Raji (cell line): ENCODE results near the gene PDE4A.

Experiments used
- POLR2A ChIP-seq: IDR thresholded peaks from 2 replicates; pipeline ENCODE4 v1.6.1; 2011; ENCODE audit warnings: low read depth, low read length, control low read depth; ENCODE audit not compliant: insufficient read depth

PDE4A gene

GRCh38 chr19:10418485-10419199, 1.7 kb upstream of the PDE4A start:
- TF ChIP-seq POLR2A: no peak; the same call in 1 of the 2 replicates

- TF ChIP-seq POLR2A: no peak
Measured at GRCh38 chr19:10419200-10419645, 1.1 kb upstream of the PDE4A start.

GRCh38 chr19:10419646-10420443, 493 bp upstream of the PDE4A start:
- peak; percentile 70 for TF ChIP-seq POLR2A

GRCh38 chr19:10421240-10422045, 1.1 kb downstream of the PDE4A start:
- TF ChIP-seq POLR2A: no peak

GRCh38 chr19:10422046-10422461, 1.7 kb downstream of the PDE4A start:
- no peak for TF ChIP-seq POLR2A

- no peak for TF ChIP-seq POLR2A
Measured at GRCh38 chr19:10422846-10423245, 2.5 kb downstream of the PDE4A start.

- no peak for TF ChIP-seq POLR2A
Measured at GRCh38 chr19:10424011-10424637, 3.8 kb downstream of the PDE4A start.

GRCh38 chr19:10427169-10427568, 6.8 kb downstream of the PDE4A start:
- no peak for TF ChIP-seq POLR2A

GRCh38 chr19:10428996-10429381, 8.7 kb downstream of the PDE4A start:
- TF ChIP-seq POLR2A: no peak

- no peak for TF ChIP-seq POLR2A
Measured at GRCh38 chr19:10430505-10431253, 10.3 kb downstream of the PDE4A start.

- no peak for TF ChIP-seq POLR2A
Measured at GRCh38 chr19:10431254-10431942, 11.1 kb downstream of the PDE4A start.

GRCh38 chr19:10431943-10432735, 11.8 kb downstream of the PDE4A start:
- no peak for TF ChIP-seq POLR2A

GRCh38 chr19:10432736-10433130, 12.4 kb downstream of the PDE4A start:
- TF ChIP-seq POLR2A: no peak
